Measurements from ENCODE around the gene GSTO2. TPM values are rescaled to one million over a fixed set of nuclear protein-coding genes. Genes with fewer than 3 reads are reported as not detected.

Gene GSTO2
- total and polyA plus RNA-seq, 2 of the 13 experiments (the other 11 are each of a cell fraction or from before 2014, with no cell fraction given) = 2.1 to 7.9 TPM

DNA sequence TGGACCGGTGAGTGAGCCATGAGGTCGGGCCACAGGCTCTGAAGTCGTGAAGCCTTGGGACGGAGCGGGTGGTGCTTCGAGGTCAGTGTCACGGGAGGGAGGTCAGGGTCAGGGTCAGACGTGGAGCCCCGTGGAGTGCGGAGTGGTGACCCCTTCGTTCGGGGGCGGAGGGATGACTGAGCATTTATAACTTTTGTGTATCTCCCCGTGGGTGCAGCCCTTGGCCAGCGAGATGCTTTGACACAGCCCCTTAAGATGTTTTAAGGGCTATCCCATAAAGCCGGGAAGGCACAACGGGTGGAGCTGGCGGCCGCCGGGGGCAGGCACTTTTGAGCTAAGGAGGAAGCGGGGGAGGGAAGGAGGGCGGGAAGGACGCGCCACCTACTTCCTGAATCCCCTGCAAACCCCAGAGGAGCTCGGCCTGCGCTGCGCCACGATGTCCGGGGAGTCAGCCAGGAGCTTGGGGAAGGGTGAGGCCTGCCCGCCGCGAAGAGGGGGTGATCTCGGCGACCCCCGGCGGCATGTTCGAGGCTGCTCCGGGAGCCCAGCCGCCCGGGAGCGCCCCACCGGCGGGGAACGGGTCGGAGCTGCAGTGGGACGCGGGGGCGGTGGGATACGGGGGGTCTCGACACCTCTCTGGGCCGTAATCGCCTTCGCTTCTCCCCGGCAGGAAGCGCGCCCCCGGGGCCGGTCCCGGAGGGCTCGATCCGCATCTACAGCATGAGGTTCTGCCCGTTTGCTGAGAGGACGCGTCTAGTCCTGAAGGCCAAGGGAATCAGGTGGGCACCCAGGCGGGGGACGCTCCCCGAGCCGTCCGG lies 14.3 kb upstream of the GSTO2 start, which contains the start of gene GSTO1 (continued):
- TF ChIP-seq, protein P1, sequence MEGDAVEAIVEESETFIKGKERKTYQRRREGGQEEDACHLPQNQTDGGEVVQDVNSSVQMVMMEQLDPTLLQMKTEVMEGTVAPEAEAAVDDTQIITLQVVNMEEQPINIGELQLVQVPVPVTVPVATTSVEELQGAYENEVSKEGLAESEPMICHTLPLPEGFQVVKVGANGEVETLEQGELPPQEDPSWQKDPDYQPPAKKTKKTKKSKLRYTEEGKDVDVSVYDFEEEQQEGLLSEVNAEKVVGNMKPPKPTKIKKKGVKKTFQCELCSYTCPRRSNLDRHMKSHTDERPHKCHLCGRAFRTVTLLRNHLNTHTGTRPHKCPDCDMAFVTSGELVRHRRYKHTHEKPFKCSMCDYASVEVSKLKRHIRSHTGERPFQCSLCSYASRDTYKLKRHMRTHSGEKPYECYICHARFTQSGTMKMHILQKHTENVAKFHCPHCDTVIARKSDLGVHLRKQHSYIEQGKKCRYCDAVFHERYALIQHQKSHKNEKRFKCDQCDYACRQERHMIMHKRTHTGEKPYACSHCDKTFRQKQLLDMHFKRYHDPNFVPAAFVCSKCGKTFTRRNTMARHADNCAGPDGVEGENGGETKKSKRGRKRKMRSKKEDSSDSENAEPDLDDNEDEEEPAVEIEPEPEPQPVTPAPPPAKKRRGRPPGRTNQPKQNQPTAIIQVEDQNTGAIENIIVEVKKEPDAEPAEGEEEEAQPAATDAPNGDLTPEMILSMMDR (CRISPR knock-in tag; IDR thresholded peaks at IDR 0.05) = no peak
- TF ChIP-seq MTERF4 (CRISPR knock-in tag; IDR thresholded peaks at IDR 0.05) (peak; percentile 94), KLF12 (CRISPR knock-in tag; IDR thresholded peaks at IDR 0.05; ENCODE audit: borderline replicate concordance) (no peak; the same call in 1 of the 2 replicates), ZNF562 (CRISPR knock-in tag; IDR thresholded peaks at IDR 0.05; ENCODE audit: borderline replicate concordance) (no peak), HMG20A (CRISPR knock-in tag; IDR thresholded peaks at IDR 0.05; ENCODE audit: borderline replicate concordance) (no peak; the same call in 1 of the 2 replicates), POGZ (CRISPR knock-in tag; IDR thresholded peaks at IDR 0.05) (no peak; the same call in 1 of the 2 replicates), ZNF317 (CRISPR knock-in tag; IDR thresholded peaks at IDR 0.05) (no peak), ZNF883 (CRISPR knock-in tag; IDR thresholded peaks at IDR 0.05; ENCODE audit: not compliant biosample characterization) (peak; percentile 69), KDM4B (CRISPR knock-in tag; IDR thresholded peaks at IDR 0.05) (no peak), ELF1 (CRISPR knock-in tag; IDR thresholded peaks at IDR 0.05) (peak; percentile 80), TOPORS (CRISPR knock-in tag; IDR thresholded peaks at IDR 0.05) (no peak), ZNF737 (CRISPR knock-in tag; IDR thresholded peaks at IDR 0.05; ENCODE audit: borderline replicate concordance) (no peak), ZNF557 (CRISPR knock-in tag; IDR thresholded peaks at IDR 0.05) (no peak), ZNF83 (CRISPR knock-in tag; IDR thresholded peaks at IDR 0.05; ENCODE audit: borderline replicate concordance) (no peak), RAD51 (IDR thresholded peaks at IDR 0.05; ENCODE audit: borderline replicate concordance) (no peak), NCOR1 (IDR thresholded peaks at IDR 0.05; ENCODE audit: borderline replicate concordance, low read length) (no peak), ZBTB20 (CRISPR knock-in tag; IDR thresholded peaks at IDR 0.05; ENCODE audit: borderline replicate concordance, low read depth) (0 out of 2 replicates have a peak, but pooled peaks have one; percentile 43), ZSCAN9 (CRISPR knock-in tag; IDR thresholded peaks at IDR 0.05; ENCODE audit: borderline replicate concordance) (no peak; the same call in 1 of the 2 replicates), SRSF9 (IDR thresholded peaks at IDR 0.05; ENCODE audit: borderline replicate concordance, insufficient read depth, low read depth, low read length, poor library complexity, severe bottlenecking) (no peak)
- TF ChIP-seq, protein P2, sequence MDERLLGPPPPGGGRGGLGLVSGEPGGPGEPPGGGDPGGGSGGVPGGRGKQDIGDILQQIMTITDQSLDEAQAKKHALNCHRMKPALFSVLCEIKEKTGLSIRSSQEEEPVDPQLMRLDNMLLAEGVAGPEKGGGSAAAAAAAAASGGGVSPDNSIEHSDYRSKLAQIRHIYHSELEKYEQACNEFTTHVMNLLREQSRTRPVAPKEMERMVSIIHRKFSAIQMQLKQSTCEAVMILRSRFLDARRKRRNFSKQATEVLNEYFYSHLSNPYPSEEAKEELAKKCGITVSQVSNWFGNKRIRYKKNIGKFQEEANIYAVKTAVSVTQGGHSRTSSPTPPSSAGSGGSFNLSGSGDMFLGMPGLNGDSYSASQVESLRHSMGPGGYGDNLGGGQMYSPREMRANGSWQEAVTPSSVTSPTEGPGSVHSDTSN (CRISPR knock-in tag; IDR thresholded peaks at IDR 0.05) = no peak

All from HepG2 (cell line).